HepG2 (cell line): ENCODE data around the gene CFL1. TPM values are rescaled to one million over a fixed set of nuclear protein-coding genes. Genes with fewer than 3 reads are reported as not detected.

Experiments
- CAMTA2 ChIP-seq: sonication (generic); formaldehyde crosslinking; IDR thresholded peaks from 2 replicates; pipeline ENCODE4 v1.4.0; 2020; ENCODE audit warnings: mild to moderate bottlenecking, missing genetic modification reagents, borderline replicate concordance
- CBFB ChIP-seq: sonication (generic); formaldehyde crosslinking; IDR thresholded peaks from 2 replicates; pipeline ENCODE4 v1.4.0; 2020; ENCODE audit warnings: missing genetic modification reagents
- CENPT ChIP-seq: sonication (generic); formaldehyde crosslinking; IDR thresholded peaks from 2 replicates; pipeline ENCODE4 v1.8.0; 2022; ENCODE audit warnings: low read depth, mild to moderate bottlenecking, moderate library complexity, missing genetic modification reagents
- CHCHD3 ChIP-seq: sonication (generic); formaldehyde crosslinking; IDR thresholded peaks from 2 replicates; pipeline ENCODE4 v1.8.0; 2022; ENCODE audit warnings: mild to moderate bottlenecking, missing genetic modification reagents, moderate library complexity
- EZH2 ChIP-seq: conservative IDR thresholded peaks from 2 replicates; pipeline ENCODE4 v1.6.1; 2012; ENCODE audit warnings: mild to moderate bottlenecking, low read depth, low read length, moderate library complexity
- GTF2F1 ChIP-seq: fragments of 150-350 bp; IDR thresholded peaks from 2 replicates; pipeline ENCODE4 v1.6.1; 2014; ENCODE audit warnings: low read length
- LCORL ChIP-seq, 2 experiments: fragments of 450-650 bp in 1 of 2; sonication (generic) in 1 of 2; formaldehyde crosslinking in 1 of 2; IDR thresholded peaks; 2 replicates each; pipeline versions ENCODE4 v1.5.0 to v1.6.1; 2017 to 2020; ENCODE audit warnings: antibody characterized with exemption in 1 of 2, missing genetic modification reagents in 1 of 2
- NR1H2 ChIP-seq: sonication (generic); formaldehyde crosslinking; IDR thresholded peaks from 2 replicates; pipeline ENCODE4 v1.8.1; 2022; ENCODE audit warnings: low read depth, missing genetic modification reagents, borderline replicate concordance
- PITX1 ChIP-seq: sonication (generic); formaldehyde crosslinking; IDR thresholded peaks from 2 replicates; pipeline ENCODE4 v1.5.1; 2020; ENCODE audit warnings: mild to moderate bottlenecking, missing genetic modification reagents
- PRMT3 ChIP-seq: sonication (generic); formaldehyde crosslinking; IDR thresholded peaks from 2 replicates; pipeline ENCODE4 v1.8.1; 2022; ENCODE audit warnings: low read depth, mild to moderate bottlenecking, moderate library complexity, missing genetic modification reagents, borderline replicate concordance
- ZBTB8A ChIP-seq: sonication (generic); formaldehyde crosslinking; IDR thresholded peaks from 2 replicates; pipeline ENCODE4 v1.4.0; 2020; ENCODE audit warnings: mild to moderate bottlenecking, low read depth, missing genetic modification reagents, borderline replicate concordance
- ZMYM3 ChIP-seq: sonication (generic); formaldehyde crosslinking; IDR thresholded peaks from 2 replicates; pipeline ENCODE4 v1.5.1; 2020; ENCODE audit warnings: mild to moderate bottlenecking, missing genetic modification reagents
- ZNF234 ChIP-seq: sonication (generic); formaldehyde crosslinking; conservative IDR thresholded peaks from 2 replicates; pipeline ENCODE4 v1.5.1; 2020; ENCODE audit warnings: mild to moderate bottlenecking, missing genetic modification reagents
- ZNF329 ChIP-seq: sonication (generic); formaldehyde crosslinking; IDR thresholded peaks from 2 replicates; pipeline ENCODE4 v1.9.0; 2021; ENCODE audit warnings: low read depth, mild to moderate bottlenecking, missing genetic modification reagents
- ZNF562 ChIP-seq: sonication (generic); formaldehyde crosslinking; IDR thresholded peaks from 2 replicates; pipeline ENCODE4 v1.8.0; 2022; ENCODE audit warnings: missing genetic modification reagents, borderline replicate concordance
- ZNF564 ChIP-seq: sonication (generic); formaldehyde crosslinking; IDR thresholded peaks from 2 replicates; pipeline ENCODE4 v1.8.1; 2023; ENCODE audit warnings: mild to moderate bottlenecking, missing genetic modification reagents
- ZNF619 ChIP-seq: sonication (generic); formaldehyde crosslinking; IDR thresholded peaks from 2 replicates; pipeline ENCODE4 v1.4.0; 2020; ENCODE audit warnings: mild to moderate bottlenecking, missing genetic modification reagents
- ZNF841 ChIP-seq: sonication (generic); formaldehyde crosslinking; IDR thresholded peaks from 2 replicates; pipeline ENCODE4 v1.8.1; 2023; ENCODE audit warnings: missing genetic modification reagents, borderline replicate concordance
- ZSCAN22 ChIP-seq: sonication (generic); formaldehyde crosslinking; IDR thresholded peaks from 2 replicates; pipeline ENCODE4 v1.4.0; 2020; ENCODE audit warnings: mild to moderate bottlenecking, missing genetic modification reagents
- polyA plus RNA-seq, 8 experiments: library from polyadenylated mRNA; depleted of rRNA in 3 of 8; stranded (reverse) in 7 of 8; unstranded in 1 of 8; fragments of >200 nt; fragmentation: Illumina TruSeq in 4 of 8; extraction: Trizol in 4 of 8; gene quantifications; 2 replicates each; pipeline versions ENCODE4 v1.2.1 to v1.2.3, GENCODE V29; 2011 to 2016; ENCODE audit warnings: low read depth in 4 of 8, missing spikeins in 1 of 8, mixed read lengths in 1 of 8; ENCODE audit not compliant: insufficient read depth in 1 of 8
- total RNA-seq, 5 experiments: library from RNA; depleted of rRNA; stranded (reverse); fragments of >200 nt; fragmentation: Illumina TruSeq; extraction: Trizol; gene quantifications; 2 replicates each; pipeline ENCODE4 v1.2.3, GENCODE V29; 2016; ENCODE audit warnings: low read depth in 1 of 5
- TF ChIP-seq, protein P1 (sequence below): sonication (generic); formaldehyde crosslinking; IDR thresholded peaks from 2 replicates; pipeline ENCODE4 v1.4.0; 2020; ENCODE audit warnings: missing genetic modification reagents, borderline replicate concordance
- TF ChIP-seq, protein P2 (sequence below): sonication (generic); formaldehyde crosslinking; IDR thresholded peaks from 2 replicates; pipeline ENCODE4 v1.4.0; 2020; ENCODE audit warnings: mild to moderate bottlenecking, missing genetic modification reagents
- TF ChIP-seq, protein P3 (sequence below): sonication (generic); formaldehyde crosslinking; IDR thresholded peaks from 2 replicates; pipeline ENCODE4 v1.5.0; 2020; ENCODE audit warnings: missing genetic modification reagents
- TF ChIP-seq, protein P4 (sequence below): fragments of 450-650 bp; IDR thresholded peaks from 2 replicates; pipeline ENCODE4 v1.6.1; 2017
- TF ChIP-seq, protein P5 (sequence below): sonication (generic); formaldehyde crosslinking; conservative IDR thresholded peaks from 2 replicates; pipeline ENCODE4 v1.8.0; 2022; ENCODE audit warnings: low read depth, missing genetic modification reagents

CFL1 gene
- total and polyA plus RNA-seq, 2 of the 13 experiments (the other 11 are each of a cell fraction or from before 2014, with no cell fraction given), result 379 to 383 TPM

DNA sequence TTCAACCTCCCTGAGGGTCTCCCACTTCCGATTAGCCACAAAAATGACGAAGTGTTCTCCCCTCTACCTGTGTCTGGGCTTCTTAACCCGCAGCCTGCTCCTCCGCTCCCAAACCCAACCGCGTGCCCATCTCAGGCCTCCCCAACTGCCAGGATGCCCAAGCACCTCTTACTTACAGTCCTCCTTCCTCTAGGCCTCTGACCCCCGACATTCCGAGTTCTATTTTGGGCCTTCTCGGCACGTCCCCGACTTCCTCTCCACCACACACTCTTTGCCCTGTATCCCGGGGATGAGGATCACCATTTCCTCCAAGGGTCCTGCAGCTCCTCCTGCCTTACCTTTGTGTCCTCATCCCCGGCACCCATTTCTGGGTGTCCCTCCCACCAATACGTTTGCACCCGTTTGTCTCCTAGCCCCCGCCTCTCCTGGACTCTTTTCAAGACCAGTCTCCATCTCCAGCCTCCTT, 1.9 kb upstream of the CFL1 start (continued):
- TF ChIP-seq PRMT3 (CRISPR knock-in tag), result no peak
- peak; percentile 75; the same call in 1 of the 2 replicates for TF ChIP-seq ZNF619 (CRISPR knock-in tag)
- no peak for TF ChIP-seq ZNF234 (CRISPR knock-in tag)
- TF ChIP-seq CBFB (CRISPR knock-in tag), result no peak
- no peak for TF ChIP-seq ZMYM3 (CRISPR knock-in tag)
- TF ChIP-seq, protein P1, sequence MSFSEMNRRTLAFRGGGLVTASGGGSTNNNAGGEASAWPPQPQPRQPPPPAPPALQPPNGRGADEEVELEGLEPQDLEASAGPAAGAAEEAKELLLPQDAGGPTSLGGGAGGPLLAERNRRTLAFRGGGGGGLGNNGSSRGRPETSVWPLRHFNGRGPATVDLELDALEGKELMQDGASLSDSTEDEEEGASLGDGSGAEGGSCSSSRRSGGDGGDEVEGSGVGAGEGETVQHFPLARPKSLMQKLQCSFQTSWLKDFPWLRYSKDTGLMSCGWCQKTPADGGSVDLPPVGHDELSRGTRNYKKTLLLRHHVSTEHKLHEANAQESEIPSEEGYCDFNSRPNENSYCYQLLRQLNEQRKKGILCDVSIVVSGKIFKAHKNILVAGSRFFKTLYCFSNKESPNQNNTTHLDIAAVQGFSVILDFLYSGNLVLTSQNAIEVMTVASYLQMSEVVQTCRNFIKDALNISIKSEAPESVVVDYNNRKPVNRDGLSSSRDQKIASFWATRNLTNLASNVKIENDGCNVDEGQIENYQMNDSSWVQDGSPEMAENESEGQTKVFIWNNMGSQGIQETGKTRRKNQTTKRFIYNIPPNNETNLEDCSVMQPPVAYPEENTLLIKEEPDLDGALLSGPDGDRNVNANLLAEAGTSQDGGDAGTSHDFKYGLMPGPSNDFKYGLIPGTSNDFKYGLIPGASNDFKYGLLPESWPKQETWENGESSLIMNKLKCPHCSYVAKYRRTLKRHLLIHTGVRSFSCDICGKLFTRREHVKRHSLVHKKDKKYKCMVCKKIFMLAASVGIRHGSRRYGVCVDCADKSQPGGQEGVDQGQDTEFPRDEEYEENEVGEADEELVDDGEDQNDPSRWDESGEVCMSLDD (CRISPR knock-in tag), result no peak
- TF ChIP-seq ZNF329 (CRISPR knock-in tag), result no peak
- no peak for TF ChIP-seq ZNF562 (CRISPR knock-in tag)
- TF ChIP-seq, protein P2, sequence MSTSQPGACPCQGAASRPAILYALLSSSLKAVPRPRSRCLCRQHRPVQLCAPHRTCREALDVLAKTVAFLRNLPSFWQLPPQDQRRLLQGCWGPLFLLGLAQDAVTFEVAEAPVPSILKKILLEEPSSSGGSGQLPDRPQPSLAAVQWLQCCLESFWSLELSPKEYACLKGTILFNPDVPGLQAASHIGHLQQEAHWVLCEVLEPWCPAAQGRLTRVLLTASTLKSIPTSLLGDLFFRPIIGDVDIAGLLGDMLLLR (CRISPR knock-in tag), result 0 out of 2 replicates have a peak, but pooled peaks have one; percentile 1
- 0 out of 2 replicates have a peak, but pooled peaks have one; percentile 58 for TF ChIP-seq ZNF564
- TF ChIP-seq, protein P3, sequence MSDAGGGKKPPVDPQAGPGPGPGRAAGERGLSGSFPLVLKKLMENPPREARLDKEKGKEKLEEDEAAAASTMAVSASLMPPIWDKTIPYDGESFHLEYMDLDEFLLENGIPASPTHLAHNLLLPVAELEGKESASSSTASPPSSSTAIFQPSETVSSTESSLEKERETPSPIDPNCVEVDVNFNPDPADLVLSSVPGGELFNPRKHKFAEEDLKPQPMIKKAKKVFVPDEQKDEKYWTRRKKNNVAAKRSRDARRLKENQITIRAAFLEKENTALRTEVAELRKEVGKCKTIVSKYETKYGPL (CRISPR knock-in tag), result no peak
- no peak for TF ChIP-seq ZBTB8A
- TF ChIP-seq NR1H2, result no peak
- TF ChIP-seq ZSCAN22 (CRISPR knock-in tag), result no peak
- TF ChIP-seq CHCHD3 (CRISPR knock-in tag), result no peak
- TF ChIP-seq LCORL (IDR thresholded peaks at IDR 0.05), result no peak
- TF ChIP-seq LCORL (CRISPR knock-in tag; IDR thresholded peaks at IDR 0.05), result no peak
- no peak for TF ChIP-seq PITX1 (CRISPR knock-in tag)
- TF ChIP-seq, protein P4, sequence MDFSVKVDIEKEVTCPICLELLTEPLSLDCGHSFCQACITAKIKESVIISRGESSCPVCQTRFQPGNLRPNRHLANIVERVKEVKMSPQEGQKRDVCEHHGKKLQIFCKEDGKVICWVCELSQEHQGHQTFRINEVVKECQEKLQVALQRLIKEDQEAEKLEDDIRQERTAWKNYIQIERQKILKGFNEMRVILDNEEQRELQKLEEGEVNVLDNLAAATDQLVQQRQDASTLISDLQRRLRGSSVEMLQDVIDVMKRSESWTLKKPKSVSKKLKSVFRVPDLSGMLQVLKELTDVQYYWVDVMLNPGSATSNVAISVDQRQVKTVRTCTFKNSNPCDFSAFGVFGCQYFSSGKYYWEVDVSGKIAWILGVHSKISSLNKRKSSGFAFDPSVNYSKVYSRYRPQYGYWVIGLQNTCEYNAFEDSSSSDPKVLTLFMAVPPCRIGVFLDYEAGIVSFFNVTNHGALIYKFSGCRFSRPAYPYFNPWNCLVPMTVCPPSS, result no peak
- no peak for TF ChIP-seq EZH2
- TF ChIP-seq CAMTA2 (CRISPR knock-in tag), result no peak
- TF ChIP-seq GTF2F1, result no peak
- TF ChIP-seq CENPT, result no peak
- TF ChIP-seq, protein P5, sequence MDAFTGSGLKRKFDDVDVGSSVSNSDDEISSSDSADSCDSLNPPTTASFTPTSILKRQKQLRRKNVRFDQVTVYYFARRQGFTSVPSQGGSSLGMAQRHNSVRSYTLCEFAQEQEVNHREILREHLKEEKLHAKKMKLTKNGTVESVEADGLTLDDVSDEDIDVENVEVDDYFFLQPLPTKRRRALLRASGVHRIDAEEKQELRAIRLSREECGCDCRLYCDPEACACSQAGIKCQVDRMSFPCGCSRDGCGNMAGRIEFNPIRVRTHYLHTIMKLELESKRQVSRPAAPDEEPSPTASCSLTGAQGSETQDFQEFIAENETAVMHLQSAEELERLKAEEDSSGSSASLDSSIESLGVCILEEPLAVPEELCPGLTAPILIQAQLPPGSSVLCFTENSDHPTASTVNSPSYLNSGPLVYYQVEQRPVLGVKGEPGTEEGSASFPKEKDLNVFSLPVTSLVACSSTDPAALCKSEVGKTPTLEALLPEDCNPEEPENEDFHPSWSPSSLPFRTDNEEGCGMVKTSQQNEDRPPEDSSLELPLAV (CRISPR knock-in tag), result no peak
- no peak for TF ChIP-seq ZNF841
